OCI-LY7 (cell line): ENCODE measurements around the gene IGSF3. TPM values are rescaled to one million over a fixed set of nuclear protein-coding genes. Genes with fewer than 3 reads are reported as not detected.

ENCODE experiments used
- BruUV-seq: library from RNA; stranded (reverse); fragments of 400-500 nt; replicated peaks from 2 replicates; lab custom pipeline; 2021; lab: Mats Ljungman, UMichigan
- CTCF ChIA-PET: fragments of 300-600 bp; sonication (Branson Sonifier 250); formaldehyde crosslinking; loops from one replicate; lab custom pipeline; 2022; ENCODE audit warnings: antibody characterized with exemption; ENCODE audit not compliant: unreplicated experiment; lab: Charles Lee
- POLR2A ChIA-PET: fragments of 300-600 bp; sonication (Branson Sonifier 250); formaldehyde crosslinking; loops from one replicate; lab custom pipeline; 2022; ENCODE audit warnings: antibody characterized with exemption; lab: Charles Lee
- DNase-seq: peaks from one replicate; pipeline ENCODE4 v3.0.0-alpha.2; 2015; ENCODE audit warnings: low spot score
- H2AFZ ChIP-seq: fragments of 200-600 bp; sonication (generic), shearing (Covaris generic); 2 replicates; pipeline ENCODE4 v1.6.1; 2014; ENCODE audit warnings: mild to moderate bottlenecking, antibody characterized with exemption, low read length, moderate library complexity
- H3K27ac ChIP-seq: fragments of 200-600 bp; sonication (generic); 2 replicates; pipeline ENCODE4 v1.5.1; 2014; ENCODE audit warnings: mixed run types, low read depth, mild to moderate bottlenecking, moderate library complexity, low read length, inconsistent platforms; ENCODE audit not compliant: poor library complexity, severe bottlenecking
- H3K36me3 ChIP-seq: fragments of 200-600 bp; sonication (generic); 2 replicates; pipeline ENCODE4 v1.6.1; 2014; ENCODE audit warnings: mild to moderate bottlenecking, antibody characterized with exemption, low read length, moderate library complexity, mixed read lengths; ENCODE audit not compliant: insufficient read depth
- H3K4me1 ChIP-seq: fragments of 200-600 bp; sonication (generic); 2 replicates; pipeline ENCODE4 v1.5.1; 2014; ENCODE audit warnings: mild to moderate bottlenecking, low read length; ENCODE audit not compliant: insufficient read depth, poor library complexity, severe bottlenecking
- H3K4me2 ChIP-seq: fragments of 200-600 bp; sonication (generic); 2 replicates; pipeline ENCODE4 v1.6.1; 2014; ENCODE audit warnings: mild to moderate bottlenecking, low read length
- H3K4me3 ChIP-seq: fragments of 200-600 bp; sonication (generic); 2 replicates; pipeline ENCODE4 v1.5.1; 2014; ENCODE audit warnings: mild to moderate bottlenecking, low read depth, low read length; ENCODE audit not compliant: poor library complexity, severe bottlenecking
- H3K79me2 ChIP-seq: fragments of 200-600 bp; sonication (generic); 2 replicates; pipeline ENCODE4 v1.6.1; 2016; ENCODE audit warnings: low read depth, mild to moderate bottlenecking, low read length, moderate library complexity, mixed read lengths; ENCODE audit not compliant: insufficient read depth
- H3K9me2 ChIP-seq: fragments of 200-600 bp; sonication (generic); 2 replicates; pipeline ENCODE4 v1.6.1; 2016; ENCODE audit warnings: mild to moderate bottlenecking, low read length, mixed read lengths; ENCODE audit not compliant: insufficient read depth
- H3K9me3 ChIP-seq: fragments of 200-600 bp; sonication (generic); 2 replicates; pipeline ENCODE4 v1.6.1; 2014; ENCODE audit warnings: mild to moderate bottlenecking, mixed run types, low read length, mixed read lengths
- H4K20me1 ChIP-seq: fragments of 200-600 bp; sonication (generic); 2 replicates; pipeline ENCODE4 v1.6.1; 2014; ENCODE audit warnings: mild to moderate bottlenecking, antibody characterized with exemption, low read length, moderate library complexity, mixed read lengths; ENCODE audit not compliant: insufficient read depth
- CTCF ChIP-seq: fragments of 200-600 bp; sonication (generic); conservative IDR thresholded peaks from 2 replicates; pipeline ENCODE4 v1.5.1; 2014; ENCODE audit warnings: mild to moderate bottlenecking, antibody characterized with exemption, low read length, moderate library complexity, mixed read lengths
- EZH2phosphoT487 ChIP-seq: fragments of 200-600 bp; sonication (generic); IDR thresholded peaks from 2 replicates; pipeline ENCODE4 v1.6.1; 2018; ENCODE audit warnings: low read depth, borderline replicate concordance, mild to moderate bottlenecking, mixed run types, antibody characterized with exemption, low read length, moderate library complexity, mixed read lengths
- intact Hi-C: fragments of 100-400 bp; cut with micrococcal nuclease; formaldehyde crosslinking; loops from one replicate; pipeline ENCODE4 v1.10.0; 2022; ENCODE audit not compliant: unreplicated experiment
- total RNA-seq, 2 experiments: library from RNA; depleted of rRNA in 1 of 2; stranded (reverse); fragments of >200 nt in 1 of 2; shearing (Covaris generic) in 1 of 2; gene quantifications; 2 replicates each; pipeline ENCODE4 v1.2.3, GENCODE V29; 2014 to 2022

The IGSF3 gene
- total RNA-seq, 2 experiments from 2014 or later: not detected

DNA sequence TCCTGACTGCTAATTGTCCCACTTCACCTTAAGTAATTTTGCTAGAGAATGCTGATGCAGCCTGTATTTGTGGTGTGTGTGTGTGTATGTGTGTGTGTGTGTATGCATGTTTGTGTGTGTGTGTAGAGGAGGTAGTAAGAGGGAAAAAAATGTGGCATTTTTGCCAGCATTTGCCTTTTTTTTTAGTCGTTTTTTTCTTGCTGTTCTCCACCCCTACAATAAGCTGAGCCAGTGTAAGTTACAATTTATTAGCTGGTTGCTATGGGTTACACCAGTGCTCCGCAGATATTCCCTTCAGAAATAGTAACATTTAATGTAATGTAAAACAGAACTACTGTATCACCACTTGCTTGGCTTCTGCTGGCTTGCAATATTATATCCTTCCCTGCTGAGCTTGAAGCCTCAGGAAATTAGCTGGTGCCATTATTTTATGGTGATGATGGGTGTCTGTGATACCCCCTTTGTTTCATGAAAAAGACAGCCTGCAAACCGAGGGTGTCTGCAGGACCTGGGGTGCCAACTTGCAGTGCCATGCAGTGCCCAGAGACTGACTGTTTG, 23.4 kb upstream of the IGSF3 start:
- no peaks in the 10 kb centered on the region for H3K4me1 ChIP-seq
- no peaks in the 10 kb centered on the region for H3K79me2 ChIP-seq

GRCh38 chr1:116690396-116690848, 22.9 kb upstream of the IGSF3 start:
- no peaks in the 10 kb centered on the region for H3K79me2 ChIP-seq
- ChIA-PET CTCF (no interaction called here), POLR2A (no interaction called here)
- no peak overlapping the region for H3K27ac ChIP-seq
- no peak overlapping the region for H3K4me3 ChIP-seq
- TF ChIP-seq EZH2phosphoT487 (no peak), CTCF (no peak)
- no peak overlapping the region for H3K4me2 ChIP-seq
- intact Hi-C loops: no loop called here
- H3K9me2 ChIP-seq: no peaks in the 10 kb centered on the region
- H3K36me3 ChIP-seq: no peaks in the 10 kb centered on the region
- DNase-seq: no peak
- H2AFZ ChIP-seq: no peak overlapping the region
- H3K9me3 ChIP-seq: no peaks in the 10 kb centered on the region
- no TSS peak for BruUV-seq
- no peaks in the 10 kb centered on the region for H4K20me1 ChIP-seq
- H3K4me1 ChIP-seq: no peaks in the 10 kb centered on the region

More for the DNA sequence above, 23.4 kb upstream of the IGSF3 start:
- no peaks in the 10 kb centered on the region for H3K9me3 ChIP-seq
- intact Hi-C loops: no loop called here
- TF ChIP-seq EZH2phosphoT487 (no peak), CTCF (no peak)
- no peaks in the 10 kb centered on the region for H4K20me1 ChIP-seq
- ChIA-PET POLR2A (no interaction called here), CTCF (no interaction called here)
- H3K4me2 ChIP-seq: no peak overlapping the region
- DNase-seq: no peak
- no TSS peak for BruUV-seq
- H3K4me3 ChIP-seq: no peak overlapping the region
- H3K27ac ChIP-seq: no peak overlapping the region
- no peaks in the 10 kb centered on the region for H3K9me2 ChIP-seq
- no peaks in the 10 kb centered on the region for H3K36me3 ChIP-seq
- H2AFZ ChIP-seq: no peak overlapping the region

- Histone ChIP-seq H4K20me1 (no peaks in the 10 kb centered on the region), H3K36me3 (no peaks in the 10 kb centered on the region), H3K4me1 (no peaks in the 10 kb centered on the region), H3K9me2 (no peaks in the 10 kb centered on the region), H3K27ac (no peak overlapping the region), H2AFZ (no peak overlapping the region), H3K9me3 (no peaks in the 10 kb centered on the region), H3K4me2 (no peak overlapping the region), H3K4me3 (no peak overlapping the region), H3K79me2 (no peaks in the 10 kb centered on the region)
- intact Hi-C loops: no loop called here
- no TSS peak for BruUV-seq
- TF ChIP-seq EZH2phosphoT487: no peak
- TF ChIP-seq CTCF: no peak
- ChIA-PET CTCF (no interaction called here), POLR2A (no interaction called here)
- no peak for DNase-seq
These were observed 19.3 kb upstream of the IGSF3 start for GRCh38 chr1:116686723-116687352.
